Iris pigment epithelial cell (primary cell): ENCODE results near the gene OLFM4.
"Not testable (repeated sequence)": the region's sequence is repeated elsewhere in the genome, so short reads cannot be mapped to it uniquely, and the experiment has no call there.

Source experiments
- DNase-seq: peaks from one replicate; pipeline ENCODE4 v3.0.0-alpha.2; 2011; ENCODE audit warnings: low read depth

Gene OLFM4, protein sequence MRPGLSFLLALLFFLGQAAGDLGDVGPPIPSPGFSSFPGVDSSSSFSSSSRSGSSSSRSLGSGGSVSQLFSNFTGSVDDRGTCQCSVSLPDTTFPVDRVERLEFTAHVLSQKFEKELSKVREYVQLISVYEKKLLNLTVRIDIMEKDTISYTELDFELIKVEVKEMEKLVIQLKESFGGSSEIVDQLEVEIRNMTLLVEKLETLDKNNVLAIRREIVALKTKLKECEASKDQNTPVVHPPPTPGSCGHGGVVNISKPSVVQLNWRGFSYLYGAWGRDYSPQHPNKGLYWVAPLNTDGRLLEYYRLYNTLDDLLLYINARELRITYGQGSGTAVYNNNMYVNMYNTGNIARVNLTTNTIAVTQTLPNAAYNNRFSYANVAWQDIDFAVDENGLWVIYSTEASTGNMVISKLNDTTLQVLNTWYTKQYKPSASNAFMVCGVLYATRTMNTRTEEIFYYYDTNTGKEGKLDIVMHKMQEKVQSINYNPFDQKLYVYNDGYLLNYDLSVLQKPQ

GRCh38 chr13:53028637-53029203, at the start of gene OLFM4:
Gene OLFM4 (plus strand): TSS chr13:53028813. CDS start chr13:53028837, 24 bp downstream.
- DNase-seq: no peak

- DNase-seq: no peak
These were observed 49.6 kb upstream of the OLFM4 start for GRCh38 chr13:52978989-52979388.

- no peak for DNase-seq
These were observed 47.9 kb upstream of the OLFM4 start for GRCh38 chr13:52980695-52981094.

DNA sequence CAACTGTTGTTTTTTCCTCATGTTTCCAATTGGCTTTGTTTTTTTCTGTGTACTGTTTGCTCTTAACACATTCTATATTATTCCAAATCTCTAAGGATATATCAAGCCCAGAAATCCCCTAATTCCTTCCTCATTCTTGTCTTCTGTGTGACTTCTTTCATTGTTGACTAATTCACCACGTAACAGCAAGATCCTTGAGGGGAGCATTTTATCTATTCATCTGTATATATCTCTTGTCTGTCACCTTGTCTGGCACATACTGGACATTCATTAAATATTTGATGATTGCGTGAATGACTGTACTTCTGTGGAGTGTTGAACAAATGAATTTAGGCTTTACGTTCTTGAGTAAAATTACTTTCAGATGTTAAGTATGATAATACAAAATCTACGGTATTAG, 44.8 kb upstream of the OLFM4 start:
- DNase-seq: no peak

DNA sequence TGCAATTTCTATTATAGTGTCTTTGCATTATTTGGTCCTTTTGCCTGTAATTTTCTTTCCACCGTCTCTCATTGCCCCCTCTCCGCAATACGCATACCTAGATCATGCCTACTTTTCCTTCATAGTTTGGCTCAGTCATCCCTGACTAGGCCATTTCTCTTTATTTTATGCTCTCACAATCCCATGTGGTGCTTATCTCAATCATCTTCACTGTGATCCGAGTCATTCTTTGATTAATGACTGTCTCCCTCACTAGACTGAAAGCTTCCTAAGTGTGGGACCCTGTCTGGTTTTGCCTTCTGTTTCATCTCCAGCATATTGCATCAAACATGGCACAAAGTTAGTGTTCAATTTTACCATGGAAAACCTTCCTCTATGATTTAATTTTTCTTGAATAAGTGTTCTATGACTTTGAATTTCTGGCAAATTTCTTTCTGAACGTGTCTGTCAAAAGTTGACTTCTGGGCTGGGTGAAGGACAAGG, 43.7 kb upstream of the OLFM4 start:
- no peak for DNase-seq

DNA sequence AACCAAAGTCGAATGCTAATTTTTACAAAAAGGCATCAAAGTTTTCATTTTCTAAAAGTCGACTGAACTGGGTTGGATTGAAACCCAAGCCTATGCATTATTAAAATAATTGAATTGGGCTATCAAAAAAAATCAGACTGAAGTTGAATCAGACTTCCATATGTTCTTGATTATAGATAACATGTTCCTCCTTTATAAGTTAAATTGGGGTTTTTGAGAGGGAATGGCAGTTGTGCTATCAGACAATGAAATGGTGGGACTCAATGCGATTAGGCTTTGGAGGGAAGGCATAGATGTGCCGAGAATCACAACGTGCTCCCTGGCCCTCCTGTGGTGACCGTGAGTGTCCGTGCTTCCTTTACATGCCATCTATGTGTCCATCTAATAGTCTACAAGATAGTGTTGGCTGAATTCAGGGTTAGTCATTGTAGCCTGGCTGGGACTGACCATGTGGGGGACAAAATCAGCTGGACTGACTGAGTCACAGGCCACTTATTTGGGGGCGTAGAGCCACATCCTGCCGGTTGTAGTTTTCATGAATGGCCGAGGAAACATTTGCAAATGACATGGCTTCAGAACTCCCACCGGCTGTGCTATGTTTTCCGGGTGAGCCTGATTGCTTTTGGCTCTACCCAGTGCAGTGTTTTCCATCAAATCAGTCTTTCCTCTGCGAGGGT, 37.1 kb upstream of the OLFM4 start:
- DNase-seq: no peak

DNA sequence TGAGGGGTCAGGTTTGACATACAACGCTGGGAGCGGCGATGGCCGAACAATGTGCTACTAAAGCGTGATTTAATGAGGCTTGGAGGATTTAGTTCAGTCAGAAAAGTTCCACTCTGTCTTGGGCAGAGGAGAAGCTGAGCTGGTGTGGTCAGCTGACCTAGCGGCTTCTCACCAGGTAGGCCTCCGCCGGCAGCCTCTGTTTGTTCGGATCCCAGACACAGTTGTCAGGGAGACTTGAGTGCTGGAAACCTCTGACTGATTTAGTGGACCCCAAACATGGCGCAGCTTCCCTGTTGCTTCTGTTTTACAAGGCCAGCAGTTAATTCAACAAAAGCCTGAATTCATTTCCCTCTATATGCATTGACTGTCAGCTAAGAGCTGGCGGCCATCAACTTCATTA, 36.5 kb upstream of the OLFM4 start:
- no peak for DNase-seq

DNA sequence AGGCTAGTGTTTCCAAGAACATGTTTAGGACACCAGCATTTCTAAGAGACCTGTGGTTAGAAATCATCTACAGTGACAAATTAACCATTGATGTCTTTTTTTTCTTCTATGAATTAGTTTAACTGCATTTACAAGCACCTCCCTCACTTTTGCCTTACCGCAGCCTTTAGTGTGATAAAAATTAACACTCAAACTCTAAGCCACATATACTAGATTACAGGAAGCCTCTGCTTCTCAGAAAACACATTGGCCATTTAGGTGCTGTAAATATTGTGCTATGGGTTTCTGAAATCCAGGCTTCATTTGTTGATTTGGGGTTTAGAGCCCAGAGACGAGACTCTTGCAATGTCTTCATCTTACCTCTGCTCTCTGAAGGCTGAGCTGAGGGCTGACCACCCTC, 34.6 kb upstream of the OLFM4 start:
- DNase-seq: no peak

GRCh38 chr13:52994865-52995264, 33.7 kb upstream of the OLFM4 start:
- DNase-seq: no peak

GRCh38 chr13:52995946-52996345, 32.7 kb upstream of the OLFM4 start:
- DNase-seq: no peak

GRCh38 chr13:52997951-52998876, 30.4 kb upstream of the OLFM4 start:
- no peak for DNase-seq

DNA sequence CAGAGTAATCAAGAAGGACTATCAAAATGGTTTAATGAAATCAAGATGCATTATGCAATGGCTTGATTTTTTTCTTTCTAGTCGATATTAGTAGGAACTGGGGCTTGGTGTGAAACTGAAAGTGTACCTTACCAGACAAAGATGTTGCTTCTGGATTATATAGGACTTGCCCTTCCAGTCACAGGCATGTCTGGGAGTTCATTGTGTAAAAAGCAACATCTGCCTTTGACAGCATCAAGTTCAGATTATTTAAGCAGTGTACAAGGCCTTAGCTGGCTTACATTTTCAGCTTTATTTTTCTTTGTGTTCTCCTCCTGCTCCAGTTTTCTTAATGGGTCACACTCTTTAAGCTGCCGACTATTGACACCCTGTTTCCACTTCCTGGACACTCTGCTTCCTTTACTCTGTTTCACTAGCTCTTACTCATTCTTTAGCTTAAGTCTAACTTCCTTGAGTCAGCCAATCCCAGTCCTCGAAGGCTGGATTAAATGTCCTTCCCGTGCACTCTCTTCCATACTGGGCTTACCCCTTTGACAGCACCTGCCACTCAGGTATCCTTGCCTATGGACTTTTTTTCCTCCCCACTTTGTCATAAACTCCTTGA, 29.4 kb upstream of the OLFM4 start:
- DNase-seq: no peak

DNA sequence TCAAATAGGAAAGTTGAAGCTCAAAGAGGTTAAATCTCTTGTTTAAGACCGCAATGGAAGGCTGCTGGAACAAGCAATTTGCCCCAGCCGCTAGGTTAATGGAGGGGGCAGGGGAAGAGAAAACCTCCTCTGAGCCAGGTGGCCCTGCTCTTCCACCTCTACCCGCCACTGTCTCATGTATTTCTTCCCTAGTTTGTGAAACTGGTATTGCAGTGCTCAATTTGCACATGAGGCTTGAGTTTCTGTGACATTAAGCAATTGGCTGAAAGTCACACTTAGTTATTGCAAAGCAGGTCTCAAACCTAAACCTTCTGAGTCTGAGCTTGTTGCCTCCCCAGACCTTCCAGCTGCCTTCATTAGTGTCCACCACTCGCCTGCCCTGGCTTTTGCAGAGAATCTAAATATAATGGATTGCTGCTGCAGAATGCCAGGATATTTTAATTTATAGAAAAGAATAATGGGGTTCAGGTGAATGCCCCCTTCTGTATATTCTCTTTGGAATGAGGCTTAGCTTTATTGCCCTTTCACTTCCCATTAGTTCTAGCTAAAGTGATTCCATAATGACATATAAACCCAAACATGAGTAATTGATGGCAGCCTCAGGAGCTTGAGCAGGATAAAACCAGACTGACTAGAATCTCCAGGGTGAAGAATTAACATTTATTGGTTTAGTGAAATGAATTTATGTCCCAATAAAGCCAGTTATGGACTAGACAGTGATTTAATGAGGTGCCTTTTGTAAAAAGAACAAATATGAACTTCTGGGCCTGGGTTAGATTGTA, 27.0 kb upstream of the OLFM4 start:
- no peak for DNase-seq

DNA sequence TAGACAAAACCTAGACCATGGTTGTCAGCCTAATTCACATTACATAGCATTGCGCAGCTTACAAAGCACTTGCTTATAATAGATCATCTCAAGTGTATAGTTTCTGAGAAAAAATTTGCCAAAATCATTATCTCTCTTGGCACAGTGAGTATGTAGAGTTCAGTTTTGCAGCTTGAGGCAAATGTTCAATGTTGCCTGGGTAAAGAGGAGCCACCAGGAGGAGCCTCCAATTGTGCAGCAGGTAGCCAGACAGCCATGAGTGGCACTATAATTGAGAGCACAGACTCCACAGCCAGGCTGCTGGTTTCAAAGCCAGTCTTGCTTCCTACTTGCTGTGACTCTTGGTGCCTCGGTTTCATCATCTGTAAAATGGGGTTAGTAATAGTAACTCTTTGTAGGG, 24.0 kb upstream of the OLFM4 start:
- DNase-seq: no peak

GRCh38 chr13:53005626-53006025, 23.0 kb upstream of the OLFM4 start:
- no peak for DNase-seq

DNA sequence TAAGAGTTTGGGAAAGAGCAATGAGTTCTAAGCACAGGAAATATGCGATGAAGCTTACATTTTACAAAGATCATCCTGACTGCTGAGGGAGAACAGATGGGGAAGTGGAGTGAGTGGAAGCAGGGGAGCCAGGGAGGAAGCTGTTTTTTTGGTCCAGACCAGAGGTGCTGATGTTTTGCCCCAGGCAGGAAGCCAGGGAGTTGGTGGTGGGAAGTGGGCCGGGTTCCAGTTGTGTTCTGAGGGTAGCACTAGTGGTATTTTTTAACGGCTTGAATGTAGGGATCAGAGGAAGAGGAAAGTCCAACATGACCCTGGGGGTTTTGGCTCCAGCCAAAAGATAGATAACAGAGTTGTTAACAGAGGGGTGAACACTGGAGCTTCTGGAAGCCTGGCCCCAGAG, 20.7 kb upstream of the OLFM4 start:
- DNase-seq: no peak

DNA sequence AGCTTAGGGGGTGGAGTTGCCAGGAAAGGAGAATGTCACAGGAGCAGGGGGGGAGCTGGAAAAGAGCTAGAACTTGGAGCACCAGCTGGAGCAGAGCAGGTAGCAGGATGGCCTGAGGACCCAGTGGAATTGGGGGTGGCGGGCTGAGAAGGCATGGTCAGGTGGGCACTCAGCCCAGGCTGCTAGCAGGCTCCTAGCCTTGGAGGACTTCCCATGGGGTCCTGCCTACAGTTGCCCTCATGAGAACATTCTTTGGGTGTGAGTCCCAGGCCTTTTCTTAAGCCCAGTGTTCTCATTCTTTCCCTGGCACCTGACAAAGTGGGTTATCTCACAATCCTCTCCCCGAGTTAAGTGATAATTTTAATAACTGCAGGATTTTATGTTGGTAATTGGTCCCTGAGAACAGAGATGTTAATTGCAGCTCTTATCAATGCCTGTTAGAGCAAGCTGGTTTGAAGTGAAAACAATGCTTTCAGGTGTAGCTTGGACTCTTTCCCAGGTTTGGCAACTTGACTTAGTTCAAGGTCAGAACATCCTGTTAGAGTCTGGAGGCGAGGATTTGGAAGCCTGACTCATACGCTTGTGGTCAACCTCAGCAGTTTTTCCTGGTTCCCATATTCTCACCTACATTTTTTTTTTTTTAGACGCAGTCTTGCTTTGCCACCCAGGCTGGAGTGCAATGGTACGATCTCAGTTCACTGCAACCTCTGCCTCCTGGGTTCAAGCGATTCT, 18.1 kb upstream of the OLFM4 start:
- DNase-seq: peak; percentile 3

GRCh38 chr13:53012707-53013106, 15.9 kb upstream of the OLFM4 start:
- DNase-seq: no peak

DNA sequence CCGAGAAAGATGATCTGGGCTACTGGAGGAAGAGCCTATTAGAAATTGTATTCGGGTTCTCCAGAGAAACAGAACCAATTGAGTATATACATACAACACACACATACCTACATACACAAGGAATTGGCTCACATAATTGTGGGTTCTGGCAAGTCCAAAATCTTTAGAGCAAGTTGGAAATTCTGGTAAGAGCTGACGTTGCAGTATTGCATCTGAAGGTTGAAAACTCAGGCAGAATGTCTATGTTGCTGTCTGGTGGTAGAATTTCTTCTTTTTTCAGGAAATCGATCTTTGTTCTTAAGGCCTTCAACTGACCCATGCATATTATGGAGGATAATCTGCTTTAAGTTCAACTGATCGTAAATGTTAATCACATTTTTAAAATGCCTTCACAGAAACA, 15.5 kb upstream of the OLFM4 start:
- no peak for DNase-seq

DNA sequence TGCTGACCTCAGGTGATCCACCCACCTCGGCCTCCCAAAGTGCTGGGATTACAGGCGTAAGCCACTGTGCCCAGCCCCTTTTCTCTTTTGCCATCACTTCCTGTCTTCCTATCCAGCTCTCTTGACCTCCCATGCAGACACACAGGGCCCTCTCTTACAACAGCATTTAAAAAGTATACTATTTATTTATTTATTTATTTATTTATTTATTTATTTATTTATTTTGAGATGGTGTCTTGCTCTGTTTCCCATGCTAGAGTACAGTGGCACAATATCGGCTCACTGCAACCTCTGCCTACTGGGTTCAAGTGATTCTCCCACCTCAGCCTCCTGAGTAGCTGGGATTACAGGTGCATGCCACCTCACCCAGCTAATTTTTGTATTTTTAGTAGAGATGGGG, 14.6 kb upstream of the OLFM4 start:
- DNase-seq: not testable (repeated sequence)
